GM18867 (cell line): Measurements from ENCODE around the gene YTHDF2.
"Not testable (repeated sequence)": the region's sequence is repeated elsewhere in the genome, so short reads cannot be mapped to it uniquely, and the experiment has no call there.

Source experiments
- ATAC-seq: cut with Tn5 transposase; IDR thresholded peaks from one replicate; pipeline ENCODE4 v1.9.1; 2021; ENCODE audit warnings: mild to moderate bottlenecking, moderate library complexity; ENCODE audit not compliant: unreplicated experiment

YTHDF2 gene

DNA sequence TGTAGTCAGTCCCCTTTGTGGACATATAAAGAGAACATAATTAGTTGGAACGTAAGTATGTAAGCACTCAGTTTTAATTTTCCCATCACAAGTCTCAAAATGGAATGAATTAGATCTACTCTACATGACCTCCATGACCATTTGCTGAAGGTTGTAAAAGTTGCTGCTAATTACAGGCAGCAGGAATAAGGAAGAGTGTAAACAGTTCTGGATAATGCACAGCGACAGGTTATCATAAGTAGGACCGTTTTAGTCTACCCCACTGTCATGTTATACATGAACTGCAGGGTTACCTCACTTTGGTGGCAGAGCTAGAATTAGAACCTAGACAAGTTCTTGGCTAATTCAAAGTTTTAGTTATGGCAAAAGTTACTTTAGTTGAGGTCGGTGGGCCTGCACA lies 21.7 kb downstream of the YTHDF2 start:
- ATAC-seq: no peak

DNA sequence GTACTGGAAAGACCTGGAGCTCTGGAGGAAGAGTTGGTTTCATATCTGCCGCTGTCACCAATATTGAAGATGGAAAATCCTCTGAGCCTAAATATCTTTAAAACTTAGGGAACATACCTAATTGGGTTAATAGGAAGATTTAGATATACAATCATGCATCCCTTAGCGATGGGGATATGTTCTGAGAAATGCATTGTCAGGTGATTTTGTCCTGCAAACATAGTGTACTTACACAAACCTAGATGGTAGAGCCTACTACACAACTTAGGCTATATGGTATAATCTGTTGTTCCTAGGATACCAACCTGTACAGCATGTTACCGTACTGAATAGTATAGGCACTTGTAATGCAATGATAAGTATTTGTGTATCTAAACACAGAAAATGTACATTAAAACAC lies 22.5 kb downstream of the YTHDF2 start:
- no peak for ATAC-seq

GRCh38 chr1:28761189-28761588 lies 24.4 kb downstream of the YTHDF2 start:
- ATAC-seq: no peak

- ATAC-seq: no peak
Observed at GRCh38 chr1:28766532-28767183, 29.9 kb downstream of the YTHDF2 start.

- ATAC-seq: no peak
Observed at GRCh38 chr1:28770601-28771165, 33.9 kb downstream of the YTHDF2 start.

GRCh38 chr1:28771921-28772320 lies 35.2 kb downstream of the YTHDF2 start:
- not testable (repeated sequence) for ATAC-seq

GRCh38 chr1:28773105-28773504 lies 36.4 kb downstream of the YTHDF2 start:
- no peak for ATAC-seq

DNA sequence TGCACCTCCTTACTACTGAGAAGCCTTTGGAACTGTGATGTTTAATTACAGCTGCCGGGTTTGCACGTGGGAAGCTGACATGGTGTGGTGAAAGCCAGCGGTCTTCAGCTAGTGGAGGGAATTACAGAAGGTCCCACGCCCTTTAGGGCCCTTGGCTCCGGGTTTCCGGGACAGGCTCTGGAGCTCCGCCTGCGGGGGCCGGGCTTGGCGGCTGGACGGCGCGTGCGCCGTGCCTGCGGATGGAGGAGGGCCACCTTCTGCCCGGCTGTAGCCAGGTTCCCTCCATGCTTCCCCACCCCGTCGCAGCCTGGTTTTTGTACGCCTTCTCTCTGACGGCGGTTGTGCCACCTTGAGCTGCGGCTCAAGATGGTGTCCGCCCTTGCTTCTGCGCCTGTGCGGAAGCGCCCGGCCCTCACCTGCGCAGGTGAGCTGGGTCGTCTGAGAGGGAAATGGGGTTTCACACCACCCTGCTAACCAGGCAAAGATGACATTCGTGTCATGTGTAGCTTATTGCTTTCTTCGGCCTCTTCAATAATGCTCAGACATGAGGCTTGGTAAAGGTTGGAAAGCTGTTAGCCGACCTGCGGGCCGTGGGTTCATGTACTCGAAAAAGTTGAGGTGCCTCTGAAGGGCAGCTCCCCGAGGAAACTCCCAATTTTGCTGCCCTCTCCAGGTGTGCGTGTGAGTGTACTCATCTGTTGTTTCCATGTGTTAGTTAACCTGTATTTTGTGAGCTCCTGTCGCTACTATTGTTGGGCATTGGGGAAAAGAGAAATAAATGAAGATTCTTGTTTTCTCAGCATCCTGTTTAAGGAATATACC lies 38.6 kb downstream of the YTHDF2 start:
- ATAC-seq: no peak

DNA sequence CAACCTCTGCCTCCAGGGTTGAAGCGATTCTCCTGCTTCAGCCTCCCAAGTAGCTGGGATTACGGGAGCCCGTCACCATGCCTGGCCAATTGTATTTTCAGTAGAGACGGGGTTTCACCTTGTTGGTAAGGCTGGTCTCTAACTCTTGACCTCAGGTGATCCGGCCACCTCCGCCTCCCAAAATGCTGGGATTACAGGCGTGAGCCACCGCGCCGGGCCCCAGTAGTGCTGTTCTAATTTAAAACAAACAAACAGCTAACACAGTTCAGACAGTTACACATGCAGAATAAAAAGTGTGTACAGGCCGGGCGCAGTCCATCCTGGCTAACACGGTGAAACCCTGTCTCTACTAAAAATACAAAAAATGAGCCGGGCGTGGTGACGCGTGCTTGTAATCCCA lies 39.6 kb downstream of the YTHDF2 start:
- ATAC-seq: no peak

GRCh38 chr1:28778021-28778420 lies 41.3 kb downstream of the YTHDF2 start:
- ATAC-seq: no peak

DNA sequence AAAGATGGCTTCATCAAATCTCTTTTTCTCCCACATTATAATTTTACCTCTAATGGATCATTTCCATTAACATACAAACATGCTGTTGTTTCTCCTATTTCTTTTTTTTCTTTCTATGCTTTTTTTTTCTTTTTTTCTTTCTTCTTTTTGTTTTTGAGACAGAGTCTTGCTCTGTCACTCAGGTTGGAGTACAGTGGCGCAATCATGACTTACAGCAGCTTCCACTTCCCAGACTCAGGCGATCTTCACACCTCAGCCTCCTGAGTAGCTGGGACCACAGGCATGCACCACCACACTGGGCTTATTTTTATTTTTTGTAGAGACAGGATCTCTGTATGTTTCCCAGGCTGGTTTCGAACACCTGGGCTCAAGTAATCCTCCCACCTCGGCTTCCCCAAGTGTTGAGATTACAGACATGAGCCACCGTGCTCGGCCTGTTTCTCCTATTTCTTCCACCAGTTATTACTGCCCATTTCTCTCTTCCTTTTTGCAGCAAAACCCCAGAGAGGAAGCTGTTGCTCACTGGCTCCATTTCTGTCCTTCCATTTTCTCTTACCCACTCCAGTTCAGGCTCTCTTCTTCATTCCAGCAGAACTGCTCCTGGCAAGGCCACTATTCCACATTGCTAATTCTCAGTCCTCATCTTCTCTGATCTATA lies 43.1 kb downstream of the YTHDF2 start:
- no peak for ATAC-seq

DNA sequence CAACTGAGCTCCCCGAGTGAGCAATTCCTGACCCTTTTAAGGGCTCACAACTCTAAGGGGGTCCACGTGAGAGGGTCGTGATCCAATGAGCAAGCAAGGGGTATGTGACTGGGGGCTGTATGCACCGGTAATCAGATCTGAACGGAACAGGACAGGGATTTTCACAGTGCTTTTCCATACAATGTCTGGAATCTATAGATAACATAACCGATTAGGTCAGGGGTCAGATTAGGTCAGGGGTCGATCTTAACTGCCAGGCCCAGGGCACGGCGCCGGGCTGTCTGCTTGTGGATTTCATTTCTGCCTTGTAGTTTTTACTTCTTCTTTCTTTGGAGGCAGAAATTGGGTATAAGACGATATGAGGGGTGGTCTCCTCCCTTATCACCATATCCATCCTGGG lies 44.6 kb downstream of the YTHDF2 start:
- no peak for ATAC-seq

- no peak for ATAC-seq
Observed at GRCh38 chr1:28782011-28782410, 45.3 kb downstream of the YTHDF2 start.

- ATAC-seq: no peak
Observed at GRCh38 chr1:28783363-28783762, 46.6 kb downstream of the YTHDF2 start.

GRCh38 chr1:28789412-28789811 lies 52.7 kb downstream of the YTHDF2 start:
- no peak for ATAC-seq

DNA sequence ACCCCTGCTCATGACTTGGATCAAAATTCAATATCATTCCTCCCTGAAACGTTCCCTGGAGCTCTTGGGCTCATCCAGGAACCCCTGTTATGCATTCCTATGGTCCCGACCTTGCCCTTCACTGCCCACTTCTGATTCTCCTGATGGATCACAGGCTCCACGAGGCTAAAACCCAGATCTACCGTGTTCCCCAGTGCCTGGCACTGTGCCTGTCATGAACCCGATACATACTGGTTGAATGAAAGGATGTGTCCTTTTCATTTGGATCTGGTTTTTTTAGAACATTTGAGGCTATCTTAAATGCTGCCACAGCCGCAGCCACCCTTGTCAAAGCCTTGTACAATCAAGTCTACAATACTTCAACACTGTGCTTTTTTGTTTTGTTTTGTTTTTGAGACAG lies 53.1 kb downstream of the YTHDF2 start:
- ATAC-seq: no peak

DNA sequence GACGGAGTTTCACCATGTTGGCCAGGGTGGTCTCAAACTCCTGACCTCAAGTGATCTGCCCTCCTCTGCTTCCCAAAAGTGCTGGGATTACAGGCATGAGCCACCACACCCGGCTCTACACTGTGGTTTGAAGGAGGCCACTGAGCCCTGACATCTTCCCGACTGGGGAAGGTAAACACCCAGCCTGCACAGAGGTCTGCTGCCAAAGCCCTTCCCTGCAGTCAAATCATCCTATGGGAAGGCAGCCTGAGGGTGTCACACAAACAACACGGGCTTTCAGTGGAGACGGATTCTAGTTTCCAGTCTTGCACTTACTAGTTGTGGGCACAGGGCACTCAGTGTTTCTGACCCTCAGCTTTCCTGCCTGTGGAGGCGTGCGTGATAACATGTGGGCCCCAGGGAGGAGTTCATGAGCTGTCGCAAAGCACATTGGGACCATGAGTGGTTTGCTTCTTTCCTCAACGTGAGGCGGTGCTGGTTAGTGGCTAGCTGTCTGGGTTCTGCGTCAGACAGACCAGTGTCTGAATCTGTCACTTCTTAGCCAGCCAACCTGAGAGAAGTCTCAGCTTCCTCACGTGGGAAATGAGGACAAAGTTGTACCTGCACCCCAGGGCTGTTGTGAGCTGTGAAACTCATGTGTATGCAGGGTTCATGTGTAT lies 53.8 kb downstream of the YTHDF2 start:
- no peak for ATAC-seq

DNA sequence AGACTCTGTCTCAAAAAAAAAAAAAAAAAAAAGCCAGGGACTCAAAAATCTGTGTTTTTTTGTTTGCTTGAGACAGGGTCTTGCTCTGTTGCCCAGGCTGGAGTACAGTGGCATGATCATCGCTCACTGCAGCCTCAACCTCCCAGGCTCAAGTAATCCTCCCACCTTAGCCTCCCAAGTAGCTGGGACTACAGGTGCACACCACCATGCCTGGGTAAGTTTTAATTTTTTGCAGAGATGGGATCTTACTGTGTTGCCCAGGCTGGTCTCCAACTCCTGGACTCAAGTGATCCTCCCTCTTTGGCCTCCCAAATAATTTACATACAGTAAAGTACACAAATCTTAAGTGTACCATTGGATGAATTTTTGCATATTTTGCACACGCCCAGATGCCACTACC lies 55.2 kb downstream of the YTHDF2 start:
- not testable (repeated sequence) for ATAC-seq

GRCh38 chr1:28792644-28793121 lies 55.9 kb downstream of the YTHDF2 start:
- ATAC-seq: no peak

- ATAC-seq: not testable (repeated sequence)
Observed at GRCh38 chr1:28794582-28794981, 57.8 kb downstream of the YTHDF2 start.
